Ishikawa (cell line): ENCODE results near the gene GMPR.

Source experiments
- CREB1 ChIP-seq: IDR thresholded peaks from 2 replicates; pipeline ENCODE4 v1.6.1; 2012; ENCODE audit warnings: low read depth
- MAX ChIP-seq: IDR thresholded peaks from 2 replicates; pipeline ENCODE4 v1.6.1; 2012

- no peak for TF ChIP-seq MAX
- TF ChIP-seq CREB1, result no peak
These were observed 97.8 kb downstream of the GMPR start for GRCh38 chr6:16336056-16336818.
